HepG2 (cell line): ENCODE measurements around the gene SH3YL1. TPM values are rescaled to one million over a fixed set of nuclear protein-coding genes. Genes with fewer than 3 reads are reported as not detected.

Experiments used
- CBX1 ChIP-seq: IDR thresholded peaks from one replicate; pipeline ENCODE4 v1.6.1; 2016; ENCODE audit warnings: antibody characterized with exemption, low read depth
- DNMT1 ChIP-seq: sonication (generic); formaldehyde crosslinking; IDR thresholded peaks from 2 replicates; pipeline ENCODE4 v1.5.1; 2020; ENCODE audit warnings: mild to moderate bottlenecking, missing genetic modification reagents
- ELF1 ChIP-seq: sonication (generic); formaldehyde crosslinking; IDR thresholded peaks from 2 replicates; pipeline ENCODE4 v1.4.0; 2020; ENCODE audit warnings: missing genetic modification reagents
- GATAD1 ChIP-seq: IDR thresholded peaks from 2 replicates; pipeline ENCODE4 v1.6.1; 2016; ENCODE audit warnings: missing genetic modification reagents, missing compliant biosample characterization
- MBD4 ChIP-seq: IDR thresholded peaks from 2 replicates; pipeline ENCODE4 v1.6.1; 2012; ENCODE audit warnings: low read length, inconsistent platforms, borderline replicate concordance
- MTA1 ChIP-seq: sonication (generic); formaldehyde crosslinking; IDR thresholded peaks from 2 replicates; pipeline ENCODE4 v1.4.0; 2020; ENCODE audit warnings: missing genetic modification reagents, mild to moderate bottlenecking, borderline replicate concordance
- STAT5B ChIP-seq: sonication (generic); formaldehyde crosslinking; IDR thresholded peaks from 2 replicates; pipeline ENCODE4 v1.4.0; 2020; ENCODE audit warnings: missing genetic modification reagents
- WIZ ChIP-seq: sonication (generic); formaldehyde crosslinking; IDR thresholded peaks from 2 replicates; pipeline ENCODE4 v1.5.1; 2020; ENCODE audit warnings: mild to moderate bottlenecking, missing genetic modification reagents
- ZNF260 ChIP-seq: sonication (generic); formaldehyde crosslinking; IDR thresholded peaks from 2 replicates; pipeline ENCODE4 v1.4.0; 2020; ENCODE audit warnings: missing genetic modification reagents, low read depth, mild to moderate bottlenecking, borderline replicate concordance
- ZNF567 ChIP-seq: sonication (generic); formaldehyde crosslinking; IDR thresholded peaks from 2 replicates; pipeline ENCODE4 v1.8.1; 2023; ENCODE audit warnings: mild to moderate bottlenecking, missing genetic modification reagents, borderline replicate concordance
- ZSCAN12 ChIP-seq: sonication (generic); formaldehyde crosslinking; IDR thresholded peaks from 2 replicates; pipeline ENCODE4 v1.9.0; 2021; ENCODE audit warnings: mild to moderate bottlenecking, missing genetic modification reagents
- polyA plus RNA-seq, 8 experiments: library from polyadenylated mRNA; depleted of rRNA in 3 of 8; stranded (reverse) in 7 of 8; unstranded in 1 of 8; fragments of >200 nt; fragmentation: Illumina TruSeq in 4 of 8; extraction: Trizol in 4 of 8; gene quantifications; 2 replicates each; pipeline versions ENCODE4 v1.2.1 to v1.2.3, GENCODE V29; 2011 to 2016; ENCODE audit warnings: low read depth in 4 of 8, missing spikeins in 1 of 8, mixed read lengths in 1 of 8; ENCODE audit not compliant: insufficient read depth in 1 of 8
- total RNA-seq, 5 experiments: library from RNA; depleted of rRNA; stranded (reverse); fragments of >200 nt; fragmentation: Illumina TruSeq; extraction: Trizol; gene quantifications; 2 replicates each; pipeline ENCODE4 v1.2.3, GENCODE V29; 2016; ENCODE audit warnings: low read depth in 1 of 5
- TF ChIP-seq, protein P1 (sequence below): sonication (generic); formaldehyde crosslinking; IDR thresholded peaks from 2 replicates; pipeline ENCODE4 v1.4.0; 2020; ENCODE audit warnings: missing genetic modification reagents
- TF ChIP-seq, protein P2 (sequence below): sonication (generic); formaldehyde crosslinking; IDR thresholded peaks from 2 replicates; pipeline ENCODE4 v1.4.0; 2020; ENCODE audit warnings: missing genetic modification reagents, borderline replicate concordance
- TF ChIP-seq, protein P3 (sequence below): IDR thresholded peaks from 2 replicates; pipeline ENCODE4 v1.6.1; 2016; ENCODE audit warnings: low read depth, missing genetic modification reagents, missing compliant biosample characterization

SH3YL1 gene
- total and polyA plus RNA-seq, 2 of the 13 experiments (the other 11 are each of a cell fraction or from before 2014, with no cell fraction given) = 13.0 to 48.2 TPM

DNA sequence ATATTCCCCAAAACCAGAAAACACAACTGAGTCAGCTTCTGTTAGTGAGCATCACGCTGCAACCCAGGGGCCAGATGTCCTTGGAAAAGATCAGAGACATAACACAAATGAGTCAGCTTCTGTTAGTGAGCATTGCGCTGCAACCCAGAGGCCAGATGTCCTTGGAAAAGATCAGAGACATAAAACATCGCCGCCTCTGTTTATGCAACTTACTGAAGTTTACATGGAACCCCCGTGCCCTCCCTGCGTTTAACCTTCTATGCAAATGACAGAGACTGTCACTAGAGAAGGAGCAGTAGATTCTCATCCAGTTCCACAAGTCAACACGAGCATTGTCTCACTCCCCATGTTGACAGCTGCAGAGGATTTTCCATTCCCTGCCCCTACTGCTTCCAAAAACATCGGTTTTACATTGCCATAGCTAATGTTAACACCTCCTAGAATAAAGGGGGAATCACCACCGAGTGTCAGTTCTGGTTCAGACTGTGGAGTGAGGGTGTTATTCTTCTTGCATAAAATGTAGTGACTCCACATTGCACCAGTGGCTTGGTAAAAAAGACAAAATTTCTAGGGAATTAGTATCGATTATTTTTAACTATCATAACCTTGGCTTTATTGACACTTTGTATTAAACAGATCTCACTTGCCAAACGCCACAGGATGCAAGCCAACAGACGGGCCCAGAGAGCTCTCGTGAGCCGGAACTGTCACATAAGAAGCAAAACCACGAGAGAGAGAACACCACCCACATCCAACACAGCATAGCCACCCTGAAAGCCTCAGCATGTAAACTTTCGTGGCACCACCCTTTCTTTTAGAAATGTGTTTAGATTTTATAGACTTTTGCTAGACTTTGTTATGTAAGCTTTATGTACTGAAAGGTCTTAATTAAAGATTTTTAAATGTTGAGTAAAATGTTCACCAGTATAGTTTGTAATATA is 87.7 kb downstream of the SH3YL1 start (continued):
- TF ChIP-seq, protein P1, sequence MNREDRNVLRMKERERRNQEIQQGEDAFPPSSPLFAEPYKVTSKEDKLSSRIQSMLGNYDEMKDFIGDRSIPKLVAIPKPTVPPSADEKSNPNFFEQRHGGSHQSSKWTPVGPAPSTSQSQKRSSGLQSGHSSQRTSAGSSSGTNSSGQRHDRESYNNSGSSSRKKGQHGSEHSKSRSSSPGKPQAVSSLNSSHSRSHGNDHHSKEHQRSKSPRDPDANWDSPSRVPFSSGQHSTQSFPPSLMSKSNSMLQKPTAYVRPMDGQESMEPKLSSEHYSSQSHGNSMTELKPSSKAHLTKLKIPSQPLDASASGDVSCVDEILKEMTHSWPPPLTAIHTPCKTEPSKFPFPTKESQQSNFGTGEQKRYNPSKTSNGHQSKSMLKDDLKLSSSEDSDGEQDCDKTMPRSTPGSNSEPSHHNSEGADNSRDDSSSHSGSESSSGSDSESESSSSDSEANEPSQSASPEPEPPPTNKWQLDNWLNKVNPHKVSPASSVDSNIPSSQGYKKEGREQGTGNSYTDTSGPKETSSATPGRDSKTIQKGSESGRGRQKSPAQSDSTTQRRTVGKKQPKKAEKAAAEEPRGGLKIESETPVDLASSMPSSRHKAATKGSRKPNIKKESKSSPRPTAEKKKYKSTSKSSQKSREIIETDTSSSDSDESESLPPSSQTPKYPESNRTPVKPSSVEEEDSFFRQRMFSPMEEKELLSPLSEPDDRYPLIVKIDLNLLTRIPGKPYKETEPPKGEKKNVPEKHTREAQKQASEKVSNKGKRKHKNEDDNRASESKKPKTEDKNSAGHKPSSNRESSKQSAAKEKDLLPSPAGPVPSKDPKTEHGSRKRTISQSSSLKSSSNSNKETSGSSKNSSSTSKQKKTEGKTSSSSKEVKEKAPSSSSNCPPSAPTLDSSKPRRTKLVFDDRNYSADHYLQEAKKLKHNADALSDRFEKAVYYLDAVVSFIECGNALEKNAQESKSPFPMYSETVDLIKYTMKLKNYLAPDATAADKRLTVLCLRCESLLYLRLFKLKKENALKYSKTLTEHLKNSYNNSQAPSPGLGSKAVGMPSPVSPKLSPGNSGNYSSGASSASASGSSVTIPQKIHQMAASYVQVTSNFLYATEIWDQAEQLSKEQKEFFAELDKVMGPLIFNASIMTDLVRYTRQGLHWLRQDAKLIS = 0 out of 2 replicates have a peak, but pooled peaks have one; percentile 57
- TF ChIP-seq MBD4 (peak; percentile 91), MTA1 (CRISPR knock-in tag) (no peak; the same call in 1 of the 2 replicates), CBX1 (no peak), DNMT1 (no peak), STAT5B (CRISPR knock-in tag) (no peak), ELF1 (CRISPR knock-in tag) (peak; percentile 50; the same call in 1 of the 2 replicates), ZNF567 (CRISPR knock-in tag) (no peak), ZNF260 (CRISPR knock-in tag) (no peak), WIZ (CRISPR knock-in tag) (0 out of 2 replicates have a peak, but pooled peaks have one; percentile 56), GATAD1 (CRISPR knock-in tag) (peak; percentile 65), ZSCAN12 (CRISPR knock-in tag) (0 out of 2 replicates have a peak, but pooled peaks have one; percentile 75)
- TF ChIP-seq, protein P2, sequence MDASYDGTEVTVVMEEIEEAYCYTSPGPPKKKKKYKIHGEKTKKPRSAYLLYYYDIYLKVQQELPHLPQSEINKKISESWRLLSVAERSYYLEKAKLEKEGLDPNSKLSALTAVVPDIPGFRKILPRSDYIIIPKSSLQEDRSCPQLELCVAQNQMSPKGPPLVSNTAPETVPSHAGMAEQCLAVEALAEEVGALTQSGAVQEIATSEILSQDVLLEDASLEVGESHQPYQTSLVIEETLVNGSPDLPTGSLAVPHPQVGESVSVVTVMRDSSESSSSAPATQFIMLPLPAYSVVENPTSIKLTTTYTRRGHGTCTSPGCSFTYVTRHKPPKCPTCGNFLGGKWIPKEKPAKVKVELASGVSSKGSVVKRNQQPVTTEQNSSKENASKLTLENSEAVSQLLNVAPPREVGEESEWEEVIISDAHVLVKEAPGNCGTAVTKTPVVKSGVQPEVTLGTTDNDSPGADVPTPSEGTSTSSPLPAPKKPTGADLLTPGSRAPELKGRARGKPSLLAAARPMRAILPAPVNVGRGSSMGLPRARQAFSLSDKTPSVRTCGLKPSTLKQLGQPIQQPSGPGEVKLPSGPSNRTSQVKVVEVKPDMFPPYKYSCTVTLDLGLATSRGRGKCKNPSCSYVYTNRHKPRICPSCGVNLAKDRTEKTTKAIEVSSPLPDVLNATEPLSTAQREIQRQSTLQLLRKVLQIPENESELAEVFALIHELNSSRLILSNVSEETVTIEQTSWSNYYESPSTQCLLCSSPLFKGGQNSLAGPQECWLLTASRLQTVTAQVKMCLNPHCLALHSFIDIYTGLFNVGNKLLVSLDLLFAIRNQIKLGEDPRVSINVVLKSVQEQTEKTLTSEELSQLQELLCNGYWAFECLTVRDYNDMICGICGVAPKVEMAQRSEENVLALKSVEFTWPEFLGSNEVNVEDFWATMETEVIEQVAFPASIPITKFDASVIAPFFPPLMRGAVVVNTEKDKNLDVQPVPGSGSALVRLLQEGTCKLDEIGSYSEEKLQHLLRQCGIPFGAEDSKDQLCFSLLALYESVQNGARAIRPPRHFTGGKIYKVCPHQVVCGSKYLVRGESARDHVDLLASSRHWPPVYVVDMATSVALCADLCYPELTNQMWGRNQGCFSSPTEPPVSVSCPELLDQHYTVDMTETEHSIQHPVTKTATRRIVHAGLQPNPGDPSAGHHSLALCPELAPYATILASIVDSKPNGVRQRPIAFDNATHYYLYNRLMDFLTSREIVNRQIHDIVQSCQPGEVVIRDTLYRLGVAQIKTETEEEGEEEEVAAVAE (CRISPR knock-in tag) = peak; percentile 48; the same call in 1 of the 2 replicates
- TF ChIP-seq, protein P3, sequence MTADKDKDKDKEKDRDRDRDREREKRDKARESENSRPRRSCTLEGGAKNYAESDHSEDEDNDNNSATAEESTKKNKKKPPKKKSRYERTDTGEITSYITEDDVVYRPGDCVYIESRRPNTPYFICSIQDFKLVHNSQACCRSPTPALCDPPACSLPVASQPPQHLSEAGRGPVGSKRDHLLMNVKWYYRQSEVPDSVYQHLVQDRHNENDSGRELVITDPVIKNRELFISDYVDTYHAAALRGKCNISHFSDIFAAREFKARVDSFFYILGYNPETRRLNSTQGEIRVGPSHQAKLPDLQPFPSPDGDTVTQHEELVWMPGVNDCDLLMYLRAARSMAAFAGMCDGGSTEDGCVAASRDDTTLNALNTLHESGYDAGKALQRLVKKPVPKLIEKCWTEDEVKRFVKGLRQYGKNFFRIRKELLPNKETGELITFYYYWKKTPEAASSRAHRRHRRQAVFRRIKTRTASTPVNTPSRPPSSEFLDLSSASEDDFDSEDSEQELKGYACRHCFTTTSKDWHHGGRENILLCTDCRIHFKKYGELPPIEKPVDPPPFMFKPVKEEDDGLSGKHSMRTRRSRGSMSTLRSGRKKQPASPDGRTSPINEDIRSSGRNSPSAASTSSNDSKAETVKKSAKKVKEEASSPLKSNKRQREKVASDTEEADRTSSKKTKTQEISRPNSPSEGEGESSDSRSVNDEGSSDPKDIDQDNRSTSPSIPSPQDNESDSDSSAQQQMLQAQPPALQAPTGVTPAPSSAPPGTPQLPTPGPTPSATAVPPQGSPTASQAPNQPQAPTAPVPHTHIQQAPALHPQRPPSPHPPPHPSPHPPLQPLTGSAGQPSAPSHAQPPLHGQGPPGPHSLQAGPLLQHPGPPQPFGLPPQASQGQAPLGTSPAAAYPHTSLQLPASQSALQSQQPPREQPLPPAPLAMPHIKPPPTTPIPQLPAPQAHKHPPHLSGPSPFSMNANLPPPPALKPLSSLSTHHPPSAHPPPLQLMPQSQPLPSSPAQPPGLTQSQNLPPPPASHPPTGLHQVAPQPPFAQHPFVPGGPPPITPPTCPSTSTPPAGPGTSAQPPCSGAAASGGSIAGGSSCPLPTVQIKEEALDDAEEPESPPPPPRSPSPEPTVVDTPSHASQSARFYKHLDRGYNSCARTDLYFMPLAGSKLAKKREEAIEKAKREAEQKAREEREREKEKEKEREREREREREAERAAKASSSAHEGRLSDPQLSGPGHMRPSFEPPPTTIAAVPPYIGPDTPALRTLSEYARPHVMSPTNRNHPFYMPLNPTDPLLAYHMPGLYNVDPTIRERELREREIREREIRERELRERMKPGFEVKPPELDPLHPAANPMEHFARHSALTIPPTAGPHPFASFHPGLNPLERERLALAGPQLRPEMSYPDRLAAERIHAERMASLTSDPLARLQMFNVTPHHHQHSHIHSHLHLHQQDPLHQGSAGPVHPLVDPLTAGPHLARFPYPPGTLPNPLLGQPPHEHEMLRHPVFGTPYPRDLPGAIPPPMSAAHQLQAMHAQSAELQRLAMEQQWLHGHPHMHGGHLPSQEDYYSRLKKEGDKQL (CRISPR knock-in tag) = peak; percentile 95
